GM04503 (cell line): ENCODE data around the gene ERC1.

ENCODE experiments used
- DNase-seq: peaks from one replicate; pipeline ENCODE4 v3.0.0-alpha.2; 2012; ENCODE audit warnings: low read depth

Gene ERC1

DNA sequence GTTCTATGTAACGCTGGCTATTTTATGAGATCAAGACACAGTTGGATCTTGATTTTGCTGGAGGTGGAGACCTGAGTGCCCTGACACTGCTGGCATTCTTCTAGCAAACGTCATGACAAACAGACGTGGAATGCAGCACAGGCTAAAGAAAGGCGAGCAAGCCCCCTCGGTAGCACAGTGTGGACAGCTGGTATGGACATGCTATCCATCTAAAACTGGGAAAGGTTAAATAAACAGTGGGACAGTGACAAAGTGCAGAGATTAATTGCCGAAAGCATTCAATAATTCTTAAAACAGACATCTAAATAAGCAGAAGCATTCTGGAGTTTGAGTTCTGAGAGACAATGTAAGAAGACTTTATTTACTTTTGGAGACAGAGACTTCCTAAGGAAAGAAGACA, 366.1 kb downstream of the ERC1 start:
- DNase-seq, result no peak

DNA sequence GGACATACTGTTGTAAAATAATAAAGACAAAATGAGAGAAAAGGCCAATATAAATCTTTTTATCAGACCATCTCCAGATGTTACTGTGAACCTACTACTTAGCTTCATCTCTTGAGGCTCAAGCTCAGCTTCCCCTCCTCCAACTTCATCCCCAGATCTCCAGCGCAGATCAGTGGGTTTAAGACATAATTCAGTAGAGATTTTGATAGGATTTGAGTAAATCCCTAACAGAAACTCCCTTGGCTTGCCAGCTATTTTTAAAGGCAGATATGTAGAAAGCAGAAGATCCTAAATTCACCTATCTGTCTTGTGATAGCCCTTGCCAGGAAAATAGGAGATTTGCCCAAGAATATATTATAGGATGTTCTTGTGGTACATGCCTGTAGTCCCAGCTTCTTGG, 366.7 kb downstream of the ERC1 start:
- DNase-seq, result no peak

DNA sequence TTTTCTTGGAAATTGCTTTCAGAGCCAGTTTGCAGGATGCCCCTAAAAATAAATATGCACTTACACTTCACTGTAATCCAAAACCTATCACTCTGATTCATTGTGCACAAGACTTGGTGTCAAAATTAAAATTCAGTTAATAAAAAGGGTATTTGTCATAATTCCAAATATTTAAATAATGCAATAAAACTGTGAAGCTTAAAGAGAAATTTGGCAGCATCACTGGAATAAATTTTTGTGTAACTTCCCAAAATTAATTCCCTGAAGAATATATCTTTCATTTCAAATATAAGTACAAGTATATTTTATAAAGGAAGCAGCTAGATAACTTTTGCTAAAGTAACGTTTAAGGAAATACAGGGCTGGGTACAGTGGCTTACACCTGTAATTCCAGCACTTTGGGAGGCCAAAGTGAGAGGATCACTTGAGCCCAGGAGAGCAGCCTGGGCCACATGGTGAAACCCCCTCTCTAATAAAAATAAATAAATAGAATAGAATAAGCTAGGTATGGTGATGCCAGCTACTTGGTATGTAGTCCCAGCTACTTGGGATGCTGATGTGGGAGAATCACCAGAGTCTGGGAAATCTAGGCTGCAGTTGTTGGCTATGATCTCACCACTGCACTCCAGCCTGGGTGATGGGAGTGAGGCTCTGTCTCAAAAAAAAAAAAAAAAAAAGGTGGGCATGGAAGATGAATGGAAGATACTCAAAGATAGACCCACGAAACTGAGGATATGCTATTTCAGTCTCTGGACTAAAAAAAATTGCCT, 369.6 kb downstream of the ERC1 start:
- DNase-seq, result peak; percentile 53

DNA sequence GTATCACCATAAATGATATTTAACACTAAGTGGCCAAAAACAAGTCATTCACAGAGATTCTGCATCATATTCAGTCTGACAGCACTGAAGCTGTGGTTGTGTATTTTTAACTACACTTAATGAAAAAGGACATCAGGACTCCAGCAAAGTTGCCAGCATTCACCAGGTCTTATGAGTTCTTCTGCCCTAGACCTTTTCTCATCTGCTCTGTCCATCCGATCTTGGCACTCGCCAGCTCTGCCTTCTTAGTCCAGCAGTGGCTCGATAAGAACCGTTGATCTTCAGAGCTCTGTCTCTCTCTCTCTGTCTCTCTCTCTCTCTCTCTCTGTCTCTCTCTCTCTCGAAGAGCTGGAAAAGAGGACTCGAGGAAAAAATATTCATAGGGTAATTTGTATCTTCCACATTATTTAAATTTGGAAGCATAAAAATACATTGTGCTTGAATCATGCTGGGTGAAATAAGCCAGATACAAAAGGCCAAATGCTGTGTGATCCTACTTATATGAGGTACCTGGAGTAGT, 371.2 kb downstream of the ERC1 start:
- DNase-seq, result no peak

DNA sequence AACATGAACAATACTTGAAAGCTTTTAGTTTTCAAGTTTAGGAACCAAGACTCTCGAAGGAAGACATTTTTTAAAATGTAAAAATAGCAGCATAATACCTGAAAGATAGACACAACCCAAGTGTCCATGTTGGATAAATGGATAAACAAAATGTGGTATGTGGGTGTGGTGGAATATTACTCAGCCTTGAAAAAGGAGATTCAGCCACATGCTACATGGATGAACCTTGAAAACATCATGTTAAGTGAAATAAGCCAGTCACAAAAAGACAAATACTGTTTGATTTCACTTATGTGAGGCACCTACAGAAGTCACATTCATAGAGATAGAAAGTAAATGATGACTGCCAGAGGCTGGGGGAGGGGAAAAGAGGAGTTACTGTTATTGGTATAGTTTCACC, 374.7 kb downstream of the ERC1 start:
- no peak for DNase-seq

DNA sequence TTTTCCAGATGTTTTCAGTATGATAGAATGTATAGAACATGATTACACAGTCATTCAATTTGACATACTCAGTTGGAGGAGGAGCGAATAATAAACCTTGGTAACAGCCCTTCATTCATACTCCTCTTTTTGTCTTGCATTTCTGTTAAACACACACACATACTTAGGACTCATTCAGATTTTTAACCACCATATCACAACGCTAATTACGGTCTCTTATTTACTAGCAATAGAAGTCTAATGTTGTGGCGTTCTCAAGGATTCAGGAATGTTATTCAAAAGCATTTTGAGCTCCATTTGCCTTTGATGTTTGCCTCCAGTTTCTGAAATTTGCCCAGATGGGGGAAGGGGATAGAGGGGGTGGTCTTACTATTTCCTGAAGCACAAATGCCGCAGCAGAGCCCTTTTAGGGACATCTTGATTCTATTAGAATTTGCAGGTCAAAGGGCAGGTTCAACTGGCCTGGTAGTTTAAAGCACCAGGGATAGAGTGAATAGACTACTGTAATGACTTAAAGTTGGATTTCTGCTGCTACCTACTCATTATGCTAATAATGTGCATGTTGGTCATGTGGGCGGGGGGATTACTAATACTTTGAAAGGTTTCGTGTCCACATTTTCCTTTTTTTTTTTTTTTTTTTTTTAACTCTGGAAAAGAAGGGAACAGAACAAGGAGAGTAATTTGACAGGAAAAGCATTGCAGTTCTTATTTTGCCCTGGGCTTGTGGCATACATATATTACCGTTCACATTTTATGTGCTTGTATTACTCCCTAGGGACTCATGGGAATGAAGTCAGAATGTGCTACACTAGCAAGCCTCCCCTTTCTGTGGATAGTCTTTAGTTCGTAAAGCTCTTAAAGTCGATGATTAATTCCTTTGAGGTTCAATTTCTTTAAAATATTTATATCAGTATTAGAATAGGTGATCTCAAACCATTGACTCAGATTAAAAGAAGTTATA, 376.6 kb downstream of the ERC1 start:
- no peak for DNase-seq

DNA sequence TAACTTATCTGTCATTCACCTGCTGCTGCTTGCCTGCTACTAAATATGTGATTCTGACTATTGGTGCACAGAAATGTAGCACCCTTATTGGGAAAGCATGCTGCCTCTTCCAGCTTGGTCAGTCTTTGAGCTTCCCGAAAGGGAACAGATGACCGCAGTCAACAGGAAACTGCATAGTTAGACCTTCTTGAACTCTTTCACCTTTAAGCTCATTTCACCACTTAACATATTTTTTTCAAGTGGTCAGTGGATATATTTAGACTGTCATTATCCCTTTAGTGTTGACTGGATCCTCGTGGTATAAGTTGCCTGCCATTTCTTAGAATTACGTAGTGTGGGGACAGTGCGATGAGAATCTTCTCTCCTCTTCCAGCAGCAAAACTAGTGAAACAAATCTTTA, 378.4 kb downstream of the ERC1 start:
- DNase-seq, result no peak

DNA sequence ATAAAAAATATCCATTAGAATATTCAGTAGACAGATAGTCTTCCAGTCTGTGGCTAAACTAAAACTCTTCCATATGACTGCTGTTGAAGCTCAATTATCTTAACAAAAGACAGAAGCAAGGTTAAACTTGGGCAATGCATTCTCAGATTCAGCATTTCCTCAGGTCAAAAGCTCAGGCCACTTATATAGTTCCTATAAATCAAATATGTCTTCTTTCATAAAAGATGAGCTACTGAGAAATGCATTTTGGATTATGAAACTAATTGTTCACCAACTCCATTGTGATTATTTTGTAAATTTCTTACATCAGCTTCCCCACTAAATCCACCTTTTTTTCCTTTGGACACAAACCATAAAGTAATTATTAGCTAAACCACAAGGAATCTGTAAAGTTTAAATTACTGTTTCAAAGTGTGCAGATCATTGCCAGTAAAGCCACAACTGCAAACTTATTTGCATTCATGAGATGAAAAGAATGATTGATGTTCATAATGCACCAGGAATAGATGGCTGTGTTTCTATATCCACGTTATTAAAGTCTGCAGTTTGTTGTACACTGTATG, 379.0 kb downstream of the ERC1 start:
- DNase-seq, result no peak

DNA sequence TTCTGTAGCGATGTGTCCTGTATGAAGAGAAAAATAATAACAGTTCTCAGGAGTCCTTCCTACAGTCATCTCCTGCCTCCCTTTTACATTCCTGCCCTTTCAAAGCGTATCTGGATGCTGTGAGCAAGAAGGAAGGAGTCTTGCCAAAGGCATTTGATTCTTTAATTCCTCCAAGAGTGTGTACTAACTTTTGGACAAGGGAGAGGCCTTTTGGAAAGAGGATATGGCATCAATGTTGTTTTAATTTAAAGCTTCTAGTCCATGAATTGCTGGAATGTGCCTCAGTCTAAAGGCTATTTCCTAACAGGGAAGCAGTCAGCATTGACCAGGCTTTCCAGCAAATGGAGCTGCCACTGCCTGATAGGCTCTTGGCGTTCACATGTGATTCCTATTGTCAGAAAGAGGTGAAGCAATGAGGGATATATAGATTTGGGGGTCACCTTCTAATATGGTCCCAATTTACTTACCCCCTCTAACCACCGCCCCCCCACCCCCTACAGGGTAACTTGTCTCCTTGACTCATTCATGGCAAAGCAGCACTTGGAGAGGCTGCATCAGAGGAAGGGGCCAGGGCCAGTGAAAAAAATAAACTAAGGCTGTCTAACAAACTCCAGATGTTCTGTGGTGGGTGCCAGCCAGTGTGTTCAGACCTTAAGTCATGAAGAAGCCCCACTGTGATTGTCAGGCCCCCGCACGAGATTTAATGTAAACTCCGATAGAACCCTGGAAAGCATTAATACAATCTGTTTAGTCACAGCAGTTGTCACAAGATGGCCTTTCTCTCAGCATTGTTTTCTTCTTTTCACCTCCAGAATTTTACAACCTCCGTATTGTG, 383.1 kb downstream of the ERC1 start:
- DNase-seq, result peak; percentile 73

DNA sequence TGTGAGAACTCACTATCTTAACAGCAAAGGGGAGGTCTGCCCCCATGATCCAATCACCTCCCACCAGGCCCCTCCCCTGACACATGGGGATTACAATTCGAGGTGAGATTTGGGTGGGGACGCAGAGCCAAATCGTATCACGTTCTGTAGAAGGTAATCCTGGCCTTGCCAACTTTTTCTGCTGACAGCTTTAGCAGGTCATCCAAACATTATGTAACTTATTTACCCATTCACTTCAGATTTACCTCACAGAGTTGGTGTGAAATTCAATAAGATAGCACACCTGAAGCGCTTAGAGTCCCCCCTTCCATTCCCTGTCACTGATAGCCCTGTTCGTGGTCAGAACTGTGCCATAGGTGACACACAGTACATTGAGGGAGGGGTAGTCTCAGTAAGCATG, 384.3 kb downstream of the ERC1 start:
- DNase-seq, result no peak

DNA sequence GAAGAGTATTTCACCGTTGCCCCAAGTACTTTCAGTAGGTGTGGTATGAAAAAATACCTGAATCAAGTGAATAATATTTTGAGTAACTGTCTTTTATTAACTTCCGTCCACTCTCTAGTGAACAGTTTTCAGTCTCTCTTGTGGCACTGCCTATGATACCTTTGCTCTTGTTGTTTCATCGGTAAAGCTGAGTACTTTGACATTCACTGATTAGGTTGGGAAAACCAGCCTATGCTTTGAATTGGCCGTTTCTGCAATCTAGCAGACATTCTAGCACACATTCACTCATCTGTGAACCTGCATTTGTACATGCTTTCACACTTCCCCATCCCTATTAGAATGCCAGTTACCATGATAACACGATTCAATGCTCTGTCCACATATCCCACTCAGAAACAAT, 386.1 kb downstream of the ERC1 start:
- no peak for DNase-seq

DNA sequence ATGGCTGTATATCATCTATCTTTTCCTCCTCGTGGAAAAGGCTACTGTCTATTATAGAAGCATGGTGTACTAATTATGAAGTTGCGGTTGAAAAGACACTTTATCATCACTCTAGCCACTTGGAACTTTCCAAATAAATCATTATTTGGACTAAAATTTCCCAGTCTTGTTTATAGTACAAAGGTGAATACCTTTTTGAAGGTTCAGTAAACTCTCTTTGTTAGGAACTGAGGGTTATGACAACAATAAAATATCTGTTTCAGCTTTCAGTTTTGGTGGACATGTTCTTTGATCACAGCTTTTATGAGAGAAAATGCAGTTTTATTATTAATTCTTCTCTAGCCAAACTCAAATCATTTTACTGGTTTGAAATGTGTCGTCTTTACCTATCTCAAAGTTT, 386.7 kb downstream of the ERC1 start:
- DNase-seq, result no peak

DNA sequence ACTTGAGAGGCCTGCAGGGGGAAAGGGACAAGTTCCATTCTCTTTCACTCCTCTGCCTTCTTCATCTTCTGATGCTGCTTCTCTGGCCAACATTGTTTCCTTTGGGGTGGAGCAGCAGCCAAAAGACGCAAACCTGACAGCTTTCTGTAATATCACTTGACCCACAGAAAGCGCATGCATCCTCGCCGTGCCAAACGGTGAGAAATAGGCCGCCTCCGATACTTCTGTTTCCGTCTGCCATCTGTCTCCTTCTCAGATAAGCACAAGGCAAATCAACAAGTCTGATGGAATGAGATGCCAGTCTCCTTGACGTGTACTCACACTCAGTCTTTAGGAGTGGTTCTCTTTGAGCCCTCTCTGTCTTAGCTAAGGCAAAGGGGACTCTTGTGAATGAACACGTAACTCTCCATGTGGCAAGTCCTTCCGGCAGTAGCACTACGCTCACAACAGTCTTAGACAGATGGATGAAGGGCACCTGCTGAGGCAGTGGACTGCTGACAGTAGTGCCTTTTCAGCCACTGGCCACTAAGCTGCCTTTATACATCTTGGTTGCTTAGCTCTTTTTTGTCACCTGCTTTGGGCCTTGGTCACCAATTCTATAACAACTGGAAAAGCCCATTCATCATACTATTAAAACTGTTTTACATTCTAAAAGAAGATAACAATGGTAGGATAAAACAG, 389.3 kb downstream of the ERC1 start:
- DNase-seq, result no peak

DNA sequence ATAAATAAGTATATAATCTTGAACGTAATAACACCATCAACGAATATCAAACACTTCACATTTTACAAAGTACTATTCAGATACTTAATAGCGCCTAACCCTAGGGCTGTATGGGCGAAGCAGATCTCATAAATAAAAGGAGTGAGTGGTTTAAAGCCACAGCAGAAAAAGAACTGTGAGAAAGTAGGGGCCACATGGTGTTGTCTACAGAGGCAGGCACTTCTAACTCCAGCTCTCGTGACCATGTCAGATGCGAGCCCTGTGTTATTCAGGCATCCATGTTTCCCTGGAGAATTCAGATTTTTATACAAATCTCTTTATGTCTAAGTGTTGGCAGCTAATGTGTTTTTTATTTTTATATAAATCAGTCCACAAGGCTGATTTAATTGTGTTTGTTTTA, 391.1 kb downstream of the ERC1 start:
- no peak for DNase-seq

DNA sequence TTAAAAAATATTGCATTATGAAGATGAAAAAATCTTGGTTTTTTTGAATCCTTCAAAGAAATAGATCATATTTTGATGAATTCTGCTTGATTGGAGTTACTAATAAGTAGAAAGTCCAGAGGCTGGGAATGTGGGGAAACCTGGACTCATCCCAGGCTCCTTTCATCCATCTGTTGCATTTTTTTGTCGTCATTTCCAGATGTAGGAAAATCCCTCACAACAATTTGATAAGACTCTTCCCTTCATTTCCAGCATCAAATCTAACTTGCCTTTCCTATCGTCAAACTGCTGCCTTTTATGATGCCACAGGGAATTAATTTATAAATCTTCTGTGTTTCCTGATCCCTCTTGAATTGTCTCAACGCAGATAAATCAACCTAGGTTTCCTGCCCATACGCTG, 391.8 kb downstream of the ERC1 start:
- no peak for DNase-seq

DNA sequence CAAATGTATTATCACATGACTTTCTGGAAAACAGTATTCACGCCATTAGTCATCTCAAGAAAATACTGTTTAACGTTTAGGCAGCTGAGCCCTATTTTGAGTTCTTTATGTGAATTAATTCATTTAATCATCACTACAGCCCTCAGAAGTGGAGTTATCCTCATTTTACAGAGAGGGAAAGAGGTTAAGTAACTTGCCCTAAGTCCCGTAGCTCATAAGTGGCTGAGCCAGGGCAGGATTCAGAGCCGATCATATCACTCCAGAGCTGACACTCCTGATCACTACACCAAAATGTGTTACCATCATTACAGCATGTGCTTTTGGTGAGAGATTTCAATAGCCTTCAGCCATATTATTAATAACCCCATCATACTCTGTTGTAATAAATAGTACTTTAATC, 392.7 kb downstream of the ERC1 start:
- no peak for DNase-seq

DNA sequence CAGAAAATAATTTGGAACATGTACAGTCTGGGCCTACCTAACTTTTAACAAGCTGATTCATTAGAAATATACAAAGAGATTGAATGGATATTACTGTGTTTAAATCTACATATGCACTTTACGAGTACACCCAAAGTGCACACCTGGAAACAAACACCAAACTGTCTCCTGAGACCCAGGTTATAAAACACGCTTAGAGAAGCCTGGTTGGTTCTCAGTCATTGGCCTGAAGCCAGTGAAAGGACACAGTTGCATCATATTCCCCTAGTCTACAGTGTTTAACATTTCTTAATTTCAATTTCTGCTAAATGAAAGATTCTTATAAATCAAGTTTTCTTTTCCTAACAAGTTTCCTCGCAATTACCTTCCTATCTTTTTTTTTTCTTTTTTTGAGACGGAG, 393.9 kb downstream of the ERC1 start:
- DNase-seq, result no peak

DNA sequence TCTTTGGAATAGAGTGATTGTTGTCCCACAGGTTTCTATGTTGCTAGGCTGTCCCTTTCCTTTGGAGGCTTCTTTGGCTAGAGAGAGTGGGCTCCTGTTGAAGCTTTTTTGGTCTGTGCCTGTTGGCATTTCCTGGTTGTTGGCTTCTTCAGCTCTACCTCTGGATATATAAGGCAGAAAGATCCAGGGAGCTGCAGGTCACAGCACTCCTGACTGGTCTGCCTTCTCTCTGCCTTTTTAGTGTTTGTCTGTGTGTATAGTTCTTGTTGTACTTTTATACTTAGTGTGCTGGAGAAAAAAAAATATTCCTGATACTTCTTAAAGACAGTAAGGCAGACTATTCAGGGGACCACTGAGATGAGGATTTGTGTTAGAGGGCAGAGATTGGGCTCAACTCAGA, 400.7 kb downstream of the ERC1 start:
- no peak for DNase-seq

DNA sequence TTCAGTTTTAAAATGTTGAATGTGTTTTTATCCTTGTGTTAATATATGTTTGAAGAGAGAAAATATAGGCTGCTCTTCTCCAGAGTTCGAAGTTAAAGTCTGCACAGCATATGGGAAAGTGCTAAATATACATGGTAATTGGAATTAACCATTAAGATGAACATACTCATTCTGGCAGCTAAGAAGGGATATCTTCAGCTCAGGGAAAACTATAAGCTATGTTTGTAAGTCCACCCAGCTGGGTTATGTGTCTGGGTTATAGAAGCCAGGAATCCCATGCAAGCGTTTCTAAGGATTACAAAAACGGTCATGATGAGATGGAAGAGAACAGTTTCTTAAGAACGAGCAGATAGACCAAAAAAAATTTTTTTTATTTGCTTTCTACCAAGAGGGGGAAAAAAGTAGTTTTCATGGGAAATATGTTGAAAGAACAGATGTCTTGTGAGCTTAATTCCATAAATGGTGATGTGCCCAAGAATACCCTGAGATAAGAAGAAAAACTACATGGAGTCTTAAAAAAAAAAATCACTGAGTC, 404.5 kb downstream of the ERC1 start:
- DNase-seq, result no peak

DNA sequence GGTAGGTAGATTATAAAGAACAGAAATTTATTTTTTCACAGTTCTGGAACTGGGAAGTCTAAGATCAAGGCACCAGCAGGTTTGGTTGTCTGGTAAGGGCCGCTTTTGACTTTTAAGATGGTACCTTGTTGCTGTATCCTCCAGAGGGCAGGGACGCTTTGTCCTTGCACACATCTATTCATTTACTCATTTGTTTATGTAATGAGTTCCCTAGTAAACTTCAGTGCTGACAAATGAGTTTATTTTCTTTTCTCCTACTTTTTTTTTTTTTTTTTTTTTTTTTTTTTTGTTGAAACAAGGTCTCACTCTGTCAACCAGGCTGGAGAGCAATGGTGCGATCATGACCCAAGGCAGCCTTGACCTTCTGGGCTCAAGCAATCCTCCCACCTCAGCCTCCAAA, 407.6 kb downstream of the ERC1 start:
- DNase-seq, result no peak

DNA sequence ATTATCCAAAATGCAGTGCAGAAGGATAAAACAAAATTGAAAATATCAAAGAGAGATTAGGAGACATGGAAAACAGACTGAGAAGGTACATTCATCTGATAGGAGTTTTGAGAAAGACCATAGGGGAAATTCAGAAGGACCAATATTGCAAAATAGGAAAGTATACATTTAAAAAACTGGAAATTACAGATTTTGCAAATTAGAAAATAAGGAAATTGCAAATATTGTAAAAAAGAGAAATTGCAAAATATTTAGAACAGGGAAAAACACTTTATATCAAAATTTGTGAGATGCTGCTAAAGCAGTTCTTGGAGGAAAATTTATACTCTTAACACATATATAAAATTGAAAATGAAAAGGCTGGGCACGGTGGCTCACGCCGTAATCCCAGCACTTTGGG, 410.9 kb downstream of the ERC1 start:
- no peak for DNase-seq
